HG03521 (cell line): ENCODE data around the gene TBC1D9.

Experiments used
- ATAC-seq: cut with Tn5 transposase; IDR thresholded peaks from one replicate; pipeline ENCODE4 v1.9.1; 2021; ENCODE audit warnings: mild to moderate bottlenecking, moderate library complexity; ENCODE audit not compliant: unreplicated experiment

The TBC1D9 gene

DNA sequence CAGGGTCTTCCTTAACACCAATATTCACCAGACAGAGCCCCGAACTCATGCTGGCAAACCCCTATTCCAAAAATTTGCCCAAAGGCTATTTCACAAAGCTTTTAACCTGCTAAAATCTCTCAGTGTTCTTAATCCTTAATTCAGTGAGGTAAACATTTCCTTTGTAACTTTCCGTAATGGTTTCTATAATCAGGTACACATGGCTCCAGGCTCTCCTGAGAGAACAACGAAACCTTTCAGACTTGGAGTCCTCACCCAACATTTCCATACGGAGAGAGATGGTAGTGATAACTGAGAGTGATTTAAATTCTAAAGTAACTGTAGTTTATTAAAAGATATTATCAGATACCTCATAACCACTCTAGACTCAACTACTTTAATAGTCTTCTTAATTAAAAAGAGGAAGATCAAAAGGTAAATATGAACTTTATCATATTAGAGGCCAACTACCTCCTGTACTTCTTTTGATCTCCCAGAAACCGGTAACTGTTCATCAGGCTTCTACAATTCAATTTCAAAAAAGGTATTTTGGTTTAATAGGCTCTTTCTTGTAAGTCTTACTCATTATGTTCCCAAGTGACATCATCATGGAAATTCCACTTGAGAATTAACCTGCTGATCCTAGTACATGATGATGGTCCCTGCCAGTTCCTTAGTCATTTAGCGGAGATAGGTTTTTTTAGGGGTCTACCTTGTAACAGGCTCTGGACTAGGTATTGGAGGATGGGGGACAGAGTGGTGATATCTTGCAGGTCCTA is 96.1 kb downstream of the TBC1D9 start:
- no peak for ATAC-seq

DNA sequence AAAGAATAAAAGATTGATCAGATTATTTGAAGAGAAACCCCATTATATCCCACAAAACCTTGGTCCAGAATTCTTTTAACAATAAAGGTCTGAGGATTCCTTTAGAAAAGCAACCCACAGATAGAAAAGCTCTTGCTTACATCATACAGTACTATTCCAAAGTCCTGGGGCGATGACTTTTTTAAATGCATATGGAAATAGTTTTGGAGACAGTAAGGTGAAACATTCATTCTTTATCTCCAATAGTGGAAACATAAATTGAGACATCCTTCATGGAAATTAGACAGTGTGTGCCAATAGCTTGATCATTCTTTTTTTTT is 101.7 kb downstream of the TBC1D9 start:
- ATAC-seq: no peak

DNA sequence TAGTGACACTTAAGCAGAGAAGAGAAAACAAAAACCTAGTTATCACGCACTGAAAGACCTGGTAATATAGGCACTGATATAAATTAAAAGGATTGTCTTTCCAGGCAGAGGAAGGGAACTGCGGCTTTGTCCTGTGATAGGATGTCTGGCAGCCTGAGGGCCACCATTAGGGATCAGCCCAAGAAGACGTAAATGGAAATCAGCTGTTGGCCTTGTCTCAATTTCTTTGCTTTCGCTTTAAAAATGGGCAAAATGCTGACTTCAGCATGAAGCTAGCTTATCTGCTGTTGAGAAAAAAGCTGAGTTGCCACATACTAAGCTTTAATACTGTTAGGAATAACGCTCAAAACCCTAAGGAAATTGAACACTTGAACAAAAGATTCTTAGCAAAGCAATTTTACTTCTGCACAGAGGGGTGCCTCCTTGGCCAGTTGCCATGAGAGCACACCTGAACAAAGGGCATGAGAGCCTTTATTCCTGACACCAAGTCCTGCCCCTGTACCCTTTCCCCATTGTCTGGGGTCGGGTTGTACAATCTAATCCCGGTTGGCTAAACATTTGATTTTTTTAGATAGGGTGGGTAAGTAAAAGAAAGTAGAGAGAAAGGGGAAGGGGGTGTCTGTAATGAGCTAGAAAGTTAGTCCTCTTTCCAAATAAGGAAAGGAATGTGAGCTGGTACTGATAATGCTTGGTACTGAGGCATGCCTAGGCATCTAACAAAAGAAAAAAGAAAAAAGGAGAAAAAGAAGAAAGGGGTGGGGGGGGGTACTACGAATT is 102.3 kb downstream of the TBC1D9 start:
- ATAC-seq: no peak

DNA sequence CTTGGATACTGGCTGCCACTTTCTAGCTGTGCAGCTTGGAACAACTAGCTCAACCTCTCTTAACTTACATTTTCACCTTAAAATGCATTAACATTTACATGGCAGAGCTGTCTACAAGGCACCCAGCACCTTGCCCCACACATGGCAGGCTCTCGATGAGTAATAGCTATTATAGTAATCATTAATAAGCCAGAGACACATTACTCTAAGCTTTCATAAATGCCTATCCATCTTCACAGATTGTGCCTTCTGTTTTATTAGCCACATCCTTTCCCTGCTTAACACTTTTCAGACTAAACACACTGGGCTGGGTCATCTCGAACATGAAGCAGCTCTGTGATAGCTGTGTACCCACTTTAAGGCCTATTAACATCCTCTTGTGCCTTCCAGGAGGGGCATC is 103.6 kb downstream of the TBC1D9 start:
- no peak for ATAC-seq

DNA sequence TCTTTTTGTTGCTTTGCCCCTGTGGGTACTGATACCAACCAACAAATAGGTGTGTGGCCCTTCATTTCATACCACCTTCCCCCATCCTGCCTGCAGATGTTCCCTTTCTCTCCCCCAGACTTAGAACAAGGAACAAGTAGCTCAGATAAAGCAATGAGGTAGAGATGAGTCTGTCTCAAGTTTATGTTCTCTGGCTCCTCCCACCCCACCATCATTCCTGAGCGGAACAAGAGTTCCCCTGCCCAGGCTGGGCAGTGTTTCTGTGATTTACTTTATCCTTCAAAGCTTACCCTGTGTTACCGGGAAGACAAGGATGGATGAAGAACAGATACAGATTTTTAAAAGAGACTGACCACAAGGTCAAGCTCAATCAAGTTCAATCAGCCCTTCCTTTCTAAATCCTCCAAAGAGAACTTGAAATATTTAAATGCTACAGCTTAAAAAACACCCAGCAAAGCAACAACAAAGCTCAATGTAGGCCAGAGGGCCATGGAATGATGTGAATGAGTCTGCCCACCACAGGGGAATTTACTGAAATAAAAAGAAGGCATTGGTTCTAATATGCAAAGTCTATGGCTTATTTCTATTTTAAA is 107.4 kb downstream of the TBC1D9 start:
- ATAC-seq: no peak

DNA sequence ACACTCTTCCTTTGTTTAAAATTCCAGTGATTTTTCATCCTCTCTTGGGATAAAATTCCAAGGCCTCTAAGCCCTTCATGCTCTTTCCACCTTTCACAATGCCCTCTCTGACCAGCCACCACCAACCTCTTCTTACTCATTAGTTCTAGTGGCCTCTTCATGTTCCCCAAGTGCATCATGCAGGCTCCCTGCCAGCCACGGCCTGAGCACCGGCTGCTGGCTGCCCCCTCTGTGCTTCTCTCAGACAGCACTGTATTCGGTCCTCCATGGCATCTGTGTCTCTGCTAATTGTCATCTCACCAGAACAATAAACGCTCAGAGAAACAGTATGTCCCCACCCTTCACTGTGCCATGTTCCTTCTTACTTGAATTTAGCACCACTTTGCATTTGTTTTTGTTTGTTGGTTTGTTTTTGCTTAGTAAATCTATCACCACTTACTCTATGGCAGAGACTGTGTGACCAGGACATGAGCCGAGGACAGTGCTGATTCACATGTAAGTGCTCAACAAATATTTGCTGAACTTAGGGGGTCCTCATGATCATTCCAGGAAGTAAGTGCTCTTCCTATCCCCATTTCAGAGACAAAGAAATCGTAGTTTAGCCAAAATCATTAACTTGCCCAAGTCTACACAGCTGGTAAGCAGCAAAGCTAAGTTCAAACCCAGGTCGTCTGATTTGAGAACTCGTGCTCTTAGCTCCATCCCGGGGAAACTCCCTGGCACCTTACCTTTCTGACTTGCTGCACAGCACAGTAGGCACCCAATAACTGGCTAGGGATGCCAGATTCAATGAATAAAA is 110.4 kb downstream of the TBC1D9 start:
- no peak for ATAC-seq

DNA sequence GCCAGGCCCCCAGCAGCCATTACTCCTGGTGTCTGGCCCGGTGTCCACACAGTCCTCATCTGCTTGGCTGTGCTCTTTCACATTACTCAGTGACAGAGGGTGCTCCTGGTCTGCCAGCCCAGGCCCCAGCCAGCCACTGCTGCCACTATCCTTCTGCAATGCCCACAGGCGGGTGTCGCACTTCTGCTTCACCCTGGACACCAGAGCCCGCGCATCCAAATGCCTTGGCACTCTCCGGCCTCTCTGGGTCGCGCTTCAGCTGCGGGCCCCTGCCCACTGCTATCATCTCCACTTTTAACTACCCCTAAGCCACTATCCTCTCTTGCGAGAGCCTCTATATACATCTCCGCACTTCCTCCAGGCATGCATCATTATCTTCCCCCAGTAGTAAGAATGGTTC is 111.0 kb downstream of the TBC1D9 start:
- no peak for ATAC-seq

DNA sequence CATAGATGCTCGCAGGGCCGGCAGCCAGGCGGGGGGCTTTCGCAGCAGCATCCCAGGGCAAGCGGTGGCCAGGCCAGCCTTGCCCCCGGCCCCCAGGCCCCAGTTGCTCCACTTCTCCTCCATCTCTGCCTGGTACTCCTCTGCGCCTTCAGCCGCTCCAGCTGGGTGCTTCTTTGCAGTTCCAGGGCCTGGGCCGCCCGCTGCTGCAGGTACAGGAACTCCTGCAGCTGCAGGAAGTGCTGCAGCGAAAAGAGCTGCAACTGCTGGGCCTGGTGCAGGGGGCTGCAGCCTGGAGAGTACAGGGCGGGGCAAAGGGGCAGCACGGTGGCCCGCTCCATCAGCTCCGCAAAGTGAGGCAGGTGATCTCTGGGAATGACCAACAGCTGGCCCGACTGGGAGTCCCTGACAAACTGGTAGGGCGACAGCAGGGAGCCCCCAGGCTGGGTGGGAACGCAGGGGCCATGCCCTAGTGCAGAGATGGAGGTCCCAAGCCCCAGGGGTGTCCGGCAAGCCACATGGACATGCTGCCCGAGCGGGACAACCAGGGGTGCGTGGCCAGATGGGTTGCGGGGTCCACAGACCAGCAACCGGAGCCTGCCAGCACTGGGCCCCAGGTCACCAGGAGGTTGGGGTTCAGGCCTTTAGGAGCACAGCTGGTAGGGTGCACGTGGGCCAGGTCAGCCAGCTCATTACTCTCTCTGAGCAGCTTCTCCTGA is 111.6 kb downstream of the TBC1D9 start:
- ATAC-seq: no peak

DNA sequence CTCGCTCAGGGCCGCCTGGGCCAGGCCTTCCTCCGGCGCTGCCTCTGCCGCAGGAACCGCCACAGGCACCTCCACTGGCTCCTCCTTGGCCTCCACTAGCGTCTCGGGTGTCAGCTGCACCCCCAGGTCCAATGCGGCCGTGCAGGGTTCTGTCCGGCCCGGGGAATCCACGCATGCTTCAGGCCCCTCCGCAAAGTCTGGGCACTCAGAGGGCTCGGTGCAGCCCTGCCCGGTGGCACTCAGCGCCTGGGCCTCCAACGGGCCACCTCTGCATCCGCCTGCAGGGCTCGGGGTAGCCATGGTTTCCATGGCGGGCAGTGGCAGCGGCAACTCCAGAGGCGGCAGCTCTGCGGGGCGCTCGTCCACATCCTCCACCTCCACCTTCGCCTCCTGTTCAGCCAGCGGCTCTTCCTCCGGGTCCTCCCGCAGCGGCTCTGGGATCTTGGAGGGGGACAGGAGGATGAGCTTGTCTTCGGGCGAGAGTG is 112.6 kb downstream of the TBC1D9 start:
- no peak for ATAC-seq

DNA sequence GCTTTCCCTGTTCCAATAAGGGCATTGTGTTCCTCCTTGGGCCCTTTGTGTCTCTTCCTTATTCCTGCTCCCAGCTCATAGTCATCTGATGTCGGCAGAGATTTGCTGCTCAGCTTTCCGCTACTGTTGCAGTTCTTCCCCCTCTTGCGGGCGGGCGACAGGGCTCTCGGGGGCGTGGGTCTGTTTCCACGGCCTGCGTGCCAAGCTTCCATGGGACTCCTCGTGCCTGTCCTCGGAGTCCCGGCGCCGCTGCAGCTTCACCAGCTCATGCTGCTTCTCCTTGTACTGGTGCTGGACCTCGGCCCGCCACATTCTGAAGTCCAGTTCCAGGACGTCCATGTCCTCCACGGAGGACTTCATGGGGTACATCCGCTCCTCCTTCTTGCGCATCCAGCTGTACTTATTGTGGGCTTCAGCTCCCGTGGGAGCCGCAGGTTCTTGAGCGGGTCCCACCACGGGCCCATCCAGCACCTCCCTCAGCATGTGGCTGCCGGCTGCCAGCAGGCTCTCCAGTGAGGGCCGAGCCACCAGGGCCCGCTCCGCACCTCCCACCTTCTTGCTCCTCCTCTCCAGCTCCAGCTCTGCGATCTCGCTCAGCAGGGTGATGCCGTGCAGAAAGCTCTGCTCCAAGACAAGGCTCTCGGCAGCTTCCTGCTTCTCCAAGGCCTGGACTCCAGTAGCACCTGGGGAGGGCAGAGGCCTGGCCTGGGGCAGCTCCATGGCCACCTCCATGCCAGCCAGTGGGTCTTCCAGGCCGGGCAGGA is 113.3 kb downstream of the TBC1D9 start:
- ATAC-seq: no peak

DNA sequence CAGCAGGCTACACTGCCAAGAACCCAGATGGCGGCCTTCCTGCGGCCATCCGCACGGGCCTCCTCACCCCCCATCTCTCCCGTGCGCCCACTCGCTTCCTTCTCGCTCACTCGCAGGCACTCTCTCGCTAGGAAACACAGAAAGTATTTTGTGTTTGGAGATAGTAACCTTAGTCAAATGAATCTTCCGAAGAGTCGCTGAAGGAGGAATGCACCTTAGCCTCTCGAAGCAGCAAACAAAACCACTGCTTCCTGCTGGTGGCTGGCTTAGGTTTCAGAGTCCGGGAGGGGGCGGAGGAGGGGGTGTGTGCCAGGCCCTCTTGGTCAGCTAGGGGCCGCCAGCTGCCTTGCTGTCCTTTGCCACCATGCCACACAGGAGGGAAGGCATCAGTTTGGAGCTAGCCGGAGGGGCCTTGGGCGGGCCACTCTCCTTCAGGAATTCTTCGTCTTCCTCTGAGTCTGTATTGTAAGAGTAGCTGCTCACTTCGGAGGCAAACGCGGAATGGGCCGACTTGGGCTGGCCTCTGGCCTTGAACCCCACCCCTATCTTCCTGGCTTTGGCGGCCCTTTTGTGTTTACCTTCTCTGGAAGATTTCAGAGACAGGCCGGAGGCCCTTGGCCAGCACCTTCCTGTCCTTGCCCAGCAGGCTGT is 114.3 kb downstream of the TBC1D9 start:
- no peak for ATAC-seq

DNA sequence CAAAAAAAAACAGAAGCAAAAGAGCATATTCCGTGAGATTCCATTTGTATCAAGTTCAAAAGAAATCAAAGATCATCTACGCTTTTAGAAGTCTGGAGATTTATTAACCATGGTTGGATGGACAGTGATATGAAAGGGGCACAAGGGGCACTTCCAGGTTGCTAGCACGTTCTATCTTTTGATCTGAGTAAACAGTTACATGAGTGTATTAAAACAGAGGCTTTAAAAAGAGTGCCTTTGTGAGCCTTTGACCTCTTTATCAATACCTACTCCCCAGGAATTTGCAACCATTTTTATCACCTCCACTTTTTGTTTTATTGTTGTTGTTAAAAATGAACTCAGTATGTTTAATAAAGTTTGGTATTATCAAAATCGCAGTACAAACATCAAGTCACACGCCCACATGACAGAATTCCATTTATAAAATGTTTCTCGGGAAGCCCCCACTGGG is 115.1 kb downstream of the TBC1D9 start:
- no peak for ATAC-seq

DNA sequence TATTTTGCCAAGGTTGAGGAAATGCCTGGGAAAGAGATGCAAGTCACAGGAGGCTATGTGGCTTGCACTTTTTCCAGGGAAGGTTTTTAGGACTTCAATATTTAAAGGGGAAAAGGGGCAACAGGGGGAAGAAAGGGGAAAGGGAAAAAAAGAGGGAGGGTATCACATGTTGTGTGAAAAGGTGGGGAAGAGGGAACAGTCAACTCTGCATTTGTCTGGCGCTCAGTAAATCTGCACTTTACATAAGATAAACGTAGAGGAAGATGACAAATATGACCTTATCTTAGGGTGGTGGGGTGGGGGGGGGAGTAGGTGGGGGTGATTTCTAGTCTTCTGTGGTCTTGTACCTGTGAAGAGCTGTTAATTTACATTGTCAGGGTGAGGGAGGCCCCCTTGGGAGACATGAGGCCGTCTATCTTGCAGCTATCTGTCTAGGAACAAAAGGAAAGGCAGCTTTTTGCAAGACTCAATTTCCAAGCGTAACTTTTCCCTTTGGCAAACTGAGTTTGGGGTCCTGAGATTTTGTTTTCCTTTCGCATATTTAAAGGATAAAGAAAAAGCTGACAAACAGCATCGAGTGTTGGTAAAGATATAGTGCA is 115.9 kb downstream of the TBC1D9 start:
- no peak for ATAC-seq

DNA sequence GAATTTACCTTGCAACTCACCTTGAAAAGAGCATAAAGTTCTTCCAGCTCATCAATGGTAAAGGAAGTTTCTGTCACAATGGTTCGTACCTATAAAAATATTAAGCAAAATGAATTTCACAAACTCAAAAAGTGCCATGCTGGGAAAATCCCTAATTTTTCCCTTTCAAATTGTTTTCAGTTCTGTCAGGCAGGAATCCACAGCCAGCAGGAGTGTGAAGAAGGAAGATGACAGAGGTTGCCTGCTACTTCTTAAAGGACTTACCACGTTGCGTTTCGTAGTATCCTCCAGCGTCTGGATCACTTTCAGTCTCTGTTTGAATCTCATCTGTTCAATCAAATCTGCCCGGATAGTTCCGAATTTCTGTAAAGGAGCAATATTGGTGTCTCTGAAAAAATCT is 117.1 kb downstream of the TBC1D9 start:
- ATAC-seq: no peak

DNA sequence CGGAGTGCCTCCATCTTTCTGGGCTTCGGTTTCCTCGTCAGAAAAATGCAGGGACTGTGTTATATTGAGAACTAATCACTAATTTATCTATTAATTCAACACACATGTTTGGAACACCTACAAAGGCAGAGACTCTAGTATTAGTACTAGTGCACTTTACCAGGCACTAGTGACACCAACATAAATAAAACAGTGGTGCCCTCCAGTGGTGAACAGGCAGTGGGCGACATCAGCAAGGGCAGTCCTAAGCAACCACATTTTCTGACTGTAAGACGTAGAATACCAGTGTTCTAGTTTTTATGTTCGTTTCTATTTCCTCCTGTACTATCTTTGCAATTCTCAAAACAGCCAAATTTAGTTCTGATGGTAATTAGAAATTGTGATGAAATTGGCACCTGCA is 118.3 kb downstream of the TBC1D9 start:
- ATAC-seq: peak; percentile 75

DNA sequence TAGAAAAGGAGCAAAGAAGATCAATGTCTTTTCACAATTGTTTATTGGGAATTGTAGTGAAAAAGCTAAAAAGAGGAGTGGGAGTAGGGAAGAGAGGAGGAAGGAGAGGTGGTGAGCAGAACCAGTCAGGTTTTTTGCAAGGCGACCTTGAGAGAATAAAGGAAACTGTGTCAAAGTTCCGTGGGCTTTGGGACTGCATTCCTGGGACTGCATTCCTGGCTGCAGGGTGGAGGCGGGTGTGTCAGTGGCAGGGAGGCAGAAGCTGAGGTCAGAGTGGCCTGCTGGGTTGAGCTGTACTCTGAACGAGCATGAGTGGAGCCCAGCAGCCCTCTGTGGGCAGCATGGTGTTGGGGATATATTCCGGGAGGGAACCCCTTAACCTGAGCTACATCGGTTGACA is 120.6 kb downstream of the TBC1D9 start:
- no peak for ATAC-seq

DNA sequence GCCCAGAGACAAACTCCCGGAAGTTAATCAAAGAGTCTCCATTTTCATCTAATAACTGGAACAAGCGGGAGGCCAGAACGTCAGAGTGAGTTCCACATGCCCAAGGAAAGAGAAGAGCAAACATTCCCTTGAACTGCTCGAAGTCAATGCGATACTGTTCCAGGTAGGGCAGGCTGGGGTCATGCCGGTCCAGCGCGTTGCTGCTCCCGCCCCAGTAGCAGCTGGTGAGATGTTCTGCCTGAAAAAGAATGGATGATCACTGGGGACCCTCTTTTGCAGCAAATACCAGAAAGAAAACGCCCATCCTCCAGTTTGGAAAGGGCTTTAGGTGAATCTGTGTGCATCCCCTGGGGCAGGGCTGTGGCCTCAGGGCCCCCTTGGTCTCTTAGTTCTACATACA is 122.2 kb downstream of the TBC1D9 start:
- no peak for ATAC-seq

DNA sequence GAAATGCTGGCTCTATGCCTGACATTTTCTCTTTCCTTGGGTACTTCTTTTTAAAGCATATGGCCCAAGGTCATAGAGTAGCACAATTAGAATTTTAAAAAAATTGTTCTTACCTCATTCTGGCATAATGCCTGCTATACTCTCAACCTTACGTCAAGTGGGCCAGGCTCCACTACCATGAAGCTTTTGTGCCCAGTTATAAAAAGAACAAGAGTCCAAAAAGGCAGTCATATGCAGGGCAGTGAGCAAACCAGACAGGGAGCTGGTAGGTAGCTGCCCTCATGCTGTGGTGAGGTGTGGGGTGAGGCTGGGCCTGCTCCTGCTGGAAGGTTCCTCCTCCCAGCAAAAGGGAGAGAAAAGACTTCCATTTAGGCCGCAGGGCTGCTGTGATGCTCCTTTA is 123.1 kb downstream of the TBC1D9 start:
- ATAC-seq: no peak

DNA sequence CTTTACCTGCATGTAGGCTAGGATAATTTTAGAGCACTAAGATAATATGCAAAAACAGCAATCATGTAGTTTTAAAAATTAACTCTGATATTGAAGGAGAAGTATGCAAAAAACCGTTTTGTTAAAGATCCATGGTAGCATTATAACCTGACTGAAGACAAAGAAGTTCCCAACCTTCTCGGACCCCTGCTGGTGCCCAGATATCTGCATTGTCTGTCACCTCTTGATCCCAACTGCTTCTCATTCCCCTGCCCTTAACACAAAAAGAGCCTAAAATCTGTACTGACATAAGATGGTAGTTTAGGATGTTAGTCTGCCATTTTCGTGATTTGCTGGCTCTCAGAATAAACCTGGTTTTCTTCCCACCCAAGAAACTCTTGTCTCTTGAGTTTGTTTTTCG is 125.9 kb downstream of the TBC1D9 start:
- ATAC-seq: no peak
